ENCODE results near the gene GPN1.
"Not testable (repeated sequence)": the region's sequence is repeated elsewhere in the genome, so short reads cannot be mapped to it uniquely, and the experiment has no call there.

The GPN1 gene

GRCh38 chr2:27627963-27628766, 685 bp upstream of the GPN1 start:
- DNase-seq (ENCODE audit: low spot score): peak; percentile 29

GRCh38 chr2:27630257-27630656, 1.4 kb downstream of the GPN1 start:
- DNase-seq (ENCODE audit: low spot score): not testable (repeated sequence)

- DNase-seq (ENCODE audit: low spot score): no peak
Measured at GRCh38 chr2:27634291-27634690, 5.4 kb downstream of the GPN1 start.

- DNase-seq (ENCODE audit: low spot score): no peak
Measured at GRCh38 chr2:27636766-27637165, 7.9 kb downstream of the GPN1 start.

GRCh38 chr2:27638037-27638637, 9.3 kb downstream of the GPN1 start:
- no peak for DNase-seq (ENCODE audit: low spot score)

- no peak for DNase-seq (ENCODE audit: low spot score)
Measured at GRCh38 chr2:27638709-27639108, 9.9 kb downstream of the GPN1 start.

GRCh38 chr2:27640722-27641245, 11.9 kb downstream of the GPN1 start:
- no peak for DNase-seq (ENCODE audit: low spot score)

- DNase-seq (ENCODE audit: low spot score): no peak
Measured at GRCh38 chr2:27645197-27645596, 16.3 kb downstream of the GPN1 start.

- DNase-seq (ENCODE audit: low spot score): no peak
Measured at GRCh38 chr2:27647289-27647688, 18.4 kb downstream of the GPN1 start.

GRCh38 chr2:27647737-27648136, 18.9 kb downstream of the GPN1 start:
- DNase-seq (ENCODE audit: low spot score): no peak

- DNase-seq (ENCODE audit: low spot score): no peak
Measured at GRCh38 chr2:27651056-27651455, 22.2 kb downstream of the GPN1 start.

GRCh38 chr2:27652341-27652740, 23.5 kb downstream of the GPN1 start:
- DNase-seq (ENCODE audit: low spot score): no peak

GRCh38 chr2:27652790-27653189, 23.9 kb downstream of the GPN1 start:
- no peak for DNase-seq (ENCODE audit: low spot score)

GRCh38 chr2:27653397-27653796, 24.5 kb downstream of the GPN1 start:
- no peak for DNase-seq (ENCODE audit: low spot score)

- peak; percentile 13 for DNase-seq (ENCODE audit: low spot score)
Measured at GRCh38 chr2:27655155-27655951, 26.5 kb downstream of the GPN1 start.

GRCh38 chr2:27661371-27661770, 32.5 kb downstream of the GPN1 start:
- DNase-seq (ENCODE audit: low spot score): no peak

GRCh38 chr2:27663285-27664153, 34.7 kb downstream of the GPN1 start, which contains the start of the genes SLC4A1AP and SUPT7L:
Gene SLC4A1AP (plus strand): TSS chr2:27663889. CDS start chr2:27663915, 26 bp downstream.
Gene SUPT7L (minus strand): TSS chr2:27663614. CDS start chr2:27662192, 1,422 bp downstream.
- peak; percentile 87 for DNase-seq (ENCODE audit: low spot score)

GRCh38 chr2:27664154-27664574, 35.3 kb downstream of the GPN1 start:
- no peak for DNase-seq (ENCODE audit: low spot score)

- no peak for DNase-seq (ENCODE audit: low spot score)
Measured at GRCh38 chr2:27664622-27665363, 35.9 kb downstream of the GPN1 start.

- DNase-seq (ENCODE audit: low spot score): no peak
Measured at GRCh38 chr2:27667446-27667845, 38.6 kb downstream of the GPN1 start.

- DNase-seq (ENCODE audit: low spot score): no peak
Measured at GRCh38 chr2:27671235-27671634, 42.4 kb downstream of the GPN1 start.
